ENCODE results near the gene SHISAL2A. TPM values are rescaled to one million over a fixed set of nuclear protein-coding genes. Genes with fewer than 3 reads are reported as not detected.

The SHISAL2A gene
- polyA plus RNA-seq, 3 donors = 0.03 to 0.28 TPM; not detected in 1

DNA sequence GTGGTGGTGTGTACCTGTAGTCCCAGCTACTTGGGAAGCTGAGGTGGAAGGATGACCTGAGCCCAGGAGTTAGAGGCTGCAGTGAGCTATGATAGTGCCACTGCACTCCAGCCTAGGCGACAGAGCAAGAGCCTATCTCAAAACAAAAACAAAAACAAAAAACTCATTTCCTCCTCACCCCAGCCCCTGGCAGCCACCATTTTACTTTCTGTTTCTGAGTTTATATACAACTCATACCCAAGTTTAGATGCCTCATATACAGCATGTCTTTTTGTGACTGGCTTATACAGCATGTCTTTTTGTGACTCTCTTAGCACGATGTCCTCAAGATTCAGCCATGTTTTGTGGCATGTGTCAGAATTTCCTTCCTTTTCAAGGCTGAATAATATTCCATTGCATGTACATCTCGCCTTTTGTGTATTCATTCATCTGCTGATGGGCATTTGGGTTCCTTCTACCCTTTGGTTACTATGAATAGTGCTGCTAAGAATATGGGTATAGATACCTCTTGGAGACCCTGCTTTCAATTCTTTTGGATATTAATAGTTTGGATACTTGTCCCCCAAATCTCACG lies 50.5 kb downstream of the SHISAL2A start:
- no peak overlapping the region for H3K4me2 ChIP-seq (replicated peaks; ENCODE audit: extremely low read depth, low read length, poor library complexity, severe bottlenecking)
- peaks cover 21 to 27% of the 10 kb centered on the region in 2 donors for H3K36me3 Mint-ChIP-seq
- TF ChIP-seq CTCF (IDR thresholded peaks at IDR 0.05) = no peak
- peaks cover 3% of the 10 kb centered on the region for H3K4me1 Mint-ChIP-seq
- no peak overlapping the region for H3K4me3 ChIP-seq (replicated peaks in 1 of 3; ENCODE audit: low read depth in 2 of 3, low read length in 3 of 3)
- H3K27ac ChIP-seq (ENCODE audit: low read depth in 1 of 2, low read length in 2 of 2) = no peak overlapping the region
- no peaks in the 10 kb centered on the region for H4K20me1 ChIP-seq (ENCODE audit: insufficient read depth, low read length)
- H3K27ac Mint-ChIP-seq = no peak overlapping the region
- intact Hi-C loops (cut with micrococcal nuclease) = loop anchor here in 1 of 2 donors (10.0 kb wide), 1 partner anchor 129 kb away; the partner anchor contains the start of gene TUT4
- no peak overlapping the region for H2AFZ ChIP-seq (ENCODE audit: insufficient read depth, low read depth, low read length, poor library complexity, severe bottlenecking)
- peaks cover 0 to 6% (median 3%) of the 10 kb centered on the region in 7 donors for H3K9me3 Mint-ChIP-seq
- H3K4me1 ChIP-seq (ENCODE audit: control insufficient read depth in 1 of 2, insufficient read depth in 2 of 2, low read length in 2 of 2) = no peaks in the 10 kb centered on the region
- no peak for DNase-seq
- H3K79me2 ChIP-seq (ENCODE audit: insufficient read depth, low read length) = peaks cover under 1% of the 10 kb centered on the region
- no peak overlapping the region for H3K9ac ChIP-seq (ENCODE audit: insufficient read depth, low read length, poor library complexity, severe bottlenecking)
- peaks cover 17 to 20% of the 10 kb centered on the region in 2 donors for H3K36me3 ChIP-seq (replicated peaks in 1 of 2; ENCODE audit: control insufficient read depth in 1 of 2, insufficient read depth in 2 of 2, low read length in 2 of 2)
- H3K27me3 ChIP-seq (ENCODE audit: control insufficient read depth in 2 of 2, insufficient read depth in 2 of 2, low read length in 2 of 2) = no peaks in the 10 kb centered on the region
- no peaks in the 10 kb centered on the region for H3K9me3 ChIP-seq (replicated peaks in 1 of 2; ENCODE audit: control insufficient read depth in 1 of 2, insufficient read depth in 1 of 2, low read length in 2 of 2)
- WGBS (ENCODE audit: insufficient coverage) = 80% methylated on average over 2 of the region's 4 CpGs
- no peaks in the 10 kb centered on the region for H3K27me3 Mint-ChIP-seq (ENCODE audit: low read depth in 3 of 3)
- no peak overlapping the region for H3K4me3 Mint-ChIP-seq

DNA sequence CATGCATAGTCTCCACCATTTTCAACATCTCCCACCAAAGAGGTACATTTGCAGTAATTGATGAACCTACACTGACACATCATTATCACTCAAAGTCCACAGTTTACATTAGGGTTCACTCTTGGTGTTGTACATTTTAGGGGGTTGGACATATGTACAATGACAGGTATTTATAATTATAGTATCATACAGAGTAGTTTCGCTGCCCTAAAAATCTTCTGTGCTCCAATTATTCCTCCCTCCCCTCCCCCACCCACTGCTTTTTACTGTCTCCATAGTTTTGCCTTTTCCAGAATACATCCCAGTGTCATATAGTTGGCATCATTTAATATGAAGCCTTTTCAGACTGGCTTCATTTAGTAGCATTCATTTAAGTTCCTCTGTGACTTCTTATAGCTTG lies 51.6 kb downstream of the SHISAL2A start:
- Histone ChIP-seq H3K79me2 (ENCODE audit: insufficient read depth, low read length) (peaks cover 3% of the 10 kb centered on the region), H3K4me2 (replicated peaks; ENCODE audit: extremely low read depth, low read length, poor library complexity, severe bottlenecking) (no peak overlapping the region), H3K4me1 (ENCODE audit: control insufficient read depth in 1 of 2, insufficient read depth in 2 of 2, low read length in 2 of 2) (no peaks in the 10 kb centered on the region), H2AFZ (ENCODE audit: insufficient read depth, low read depth, low read length, poor library complexity, severe bottlenecking) (no peak overlapping the region), H3K4me3 (replicated peaks in 1 of 3; ENCODE audit: low read depth in 2 of 3, low read length in 3 of 3) (no peak overlapping the region), H4K20me1 (ENCODE audit: insufficient read depth, low read length) (no peaks in the 10 kb centered on the region), H3K9me3 (replicated peaks in 1 of 2; ENCODE audit: control insufficient read depth in 1 of 2, insufficient read depth in 1 of 2, low read length in 2 of 2) (no peaks in the 10 kb centered on the region), H3K27me3 (ENCODE audit: control insufficient read depth in 2 of 2, insufficient read depth in 2 of 2, low read length in 2 of 2) (no peaks in the 10 kb centered on the region), H3K27ac (ENCODE audit: low read depth in 1 of 2, low read length in 2 of 2) (no peak overlapping the region), H3K9ac (ENCODE audit: insufficient read depth, low read length, poor library complexity, severe bottlenecking) (no peak overlapping the region), H3K36me3 (replicated peaks in 1 of 2; ENCODE audit: control insufficient read depth in 1 of 2, insufficient read depth in 2 of 2, low read length in 2 of 2) (peaks cover 19 to 23% of the 10 kb centered on the region in 2 donors)
- Mint-ChIP-seq H3K27me3 (ENCODE audit: low read depth in 3 of 3) (no peaks in the 10 kb centered on the region), H3K36me3 (peaks cover 27 to 32% of the 10 kb centered on the region in 2 donors), H3K4me1 (peaks cover 3% of the 10 kb centered on the region), H3K27ac (no peak overlapping the region), H3K4me3 (no peak overlapping the region), H3K9me3 (peaks cover 0 to 6% (median 3%) of the 10 kb centered on the region in 7 donors)
- intact Hi-C loops (cut with micrococcal nuclease) = loop anchor here in 1 of 2 donors (10.0 kb wide), 1 partner anchor 130 kb away; the partner anchor contains the start of gene TUT4
- no peak for TF ChIP-seq CTCF (IDR thresholded peaks at IDR 0.05)
- whole genome bisulfite sequencing (ENCODE audit: insufficient coverage) = no CpG with 5 or more reads among the region's 1 CpG
- no peak for DNase-seq

Data from CD14-positive monocyte (primary cell).